ENCODE results near the gene CRIP3. TPM values are rescaled to one million over a fixed set of nuclear protein-coding genes. Genes with fewer than 3 reads are reported as not detected.

The CRIP3 gene
- total RNA-seq, 4 donors from 2014 or later, result 0.82 to 1.4 TPM; not detected in 2

- intact Hi-C loops (cut with DNase I; ENCODE audit: low total_unique reads), result no loop called here
- no peak for DNase-seq
- Histone ChIP-seq H3K36me3 (no peaks in the 10 kb centered on the region), H3K27ac (no peak overlapping the region), H3K4me3 (no peak overlapping the region), H3K4me1 (peaks cover 30 to 43% (median 40%) of the 10 kb centered on the region in 4 donors), H3K27me3 (peaks cover 19% of the 10 kb centered on the region), H3K9me3 (no peaks in the 10 kb centered on the region)
- TF ChIP-seq POLR2A (IDR thresholded peaks at IDR 0.05) (no peak), EP300 (IDR thresholded peaks at IDR 0.05; ENCODE audit: low read depth) (no peak), POLR2AphosphoS5 (IDR thresholded peaks at IDR 0.05) (no peak), CTCF (IDR thresholded peaks at IDR 0.05) (no peak)
- in situ Hi-C loops (cut with MboI; ENCODE audit: low pct_ligation_motif_present in 1 of 4, low pct_unique_long_range_greater_than_20kb in 1 of 4, low sequenced_read_pairs in 3 of 4), result no loop called here
- WGBS, 2 donors (ENCODE audit: low coverage in 1 of 2), result 59% methylated on average over 2 of the region's 2 CpGs; no CpG with 5 or more reads in 1 of the 2 donors
Measured at GRCh38 chr6:43280234-43280633, 28.4 kb downstream of the CRIP3 start.

- peak overlapping the region; percentile 85 to 89 (median 87) for H3K27ac ChIP-seq
- in situ Hi-C loops (cut with MboI; ENCODE audit: low pct_ligation_motif_present in 1 of 4, low pct_unique_long_range_greater_than_20kb in 1 of 4, low sequenced_read_pairs in 3 of 4), result no loop called here
- intact Hi-C loops (cut with DNase I; ENCODE audit: low total_unique reads), result no loop called here
- H3K9me3 ChIP-seq, result no peaks in the 10 kb centered on the region
- peak; percentile 17 for TF ChIP-seq POLR2A (IDR thresholded peaks at IDR 0.05)
- TF ChIP-seq CTCF (IDR thresholded peaks at IDR 0.05), result no peak
- TF ChIP-seq EP300 (IDR thresholded peaks at IDR 0.05; ENCODE audit: low read depth), result peak; percentile 41
- peak in 2 of 3 donors; percentile 29 to 62 for TF ChIP-seq POLR2AphosphoS5 (IDR thresholded peaks at IDR 0.05)
- H3K27me3 ChIP-seq, result peaks cover 21% of the 10 kb centered on the region
- WGBS, 2 donors (ENCODE audit: low coverage in 1 of 2), result 40 to 43% methylated on average over 2 to 4 of the region's 4 CpGs
- peaks cover 34 to 55% (median 51%) of the 10 kb centered on the region in 4 donors for H3K4me1 ChIP-seq
- no peaks in the 10 kb centered on the region for H3K36me3 ChIP-seq
- peak; percentile 71 for DNase-seq
- no peak overlapping the region for H3K4me3 ChIP-seq
Measured at GRCh38 chr6:43278524-43279078, 30.0 kb downstream of the CRIP3 start.

GRCh38 chr6:43277643-43278523 is 30.7 kb downstream of the CRIP3 start:
- Histone ChIP-seq H3K9me3 (no peaks in the 10 kb centered on the region), H3K4me1 (peaks cover 34 to 55% (median 51%) of the 10 kb centered on the region in 4 donors), H3K4me3 (no peak overlapping the region), H3K27ac (peak overlapping the region; percentile 85 to 89 (median 87)), H3K36me3 (no peaks in the 10 kb centered on the region), H3K27me3 (peaks cover 21% of the 10 kb centered on the region)
- intact Hi-C loops (cut with DNase I; ENCODE audit: low total_unique reads), result no loop called here
- 20 to 52% methylated on average over 1 to 13 of the region's 13 CpGs for WGBS, 2 donors (ENCODE audit: low coverage in 1 of 2)
- TF ChIP-seq CTCF (IDR thresholded peaks at IDR 0.05), result no peak
- TF ChIP-seq EP300 (IDR thresholded peaks at IDR 0.05; ENCODE audit: low read depth), result no peak
- peak; percentile 78 for TF ChIP-seq POLR2A (IDR thresholded peaks at IDR 0.05)
- TF ChIP-seq POLR2AphosphoS5 (IDR thresholded peaks at IDR 0.05), result peak in 2 of 3 donors; percentile 68 to 77
- peak; percentile 89 for DNase-seq
- in situ Hi-C loops (cut with MboI; ENCODE audit: low pct_ligation_motif_present in 1 of 4, low pct_unique_long_range_greater_than_20kb in 1 of 4, low sequenced_read_pairs in 3 of 4), result no loop called here

- WGBS, 2 donors (ENCODE audit: low coverage in 1 of 2), result 79% methylated on average over 6 of the region's 6 CpGs; no CpG with 5 or more reads in 1 of the 2 donors
- Histone ChIP-seq H3K9me3 (no peaks in the 10 kb centered on the region), H3K4me1 (peaks cover 34 to 55% (median 51%) of the 10 kb centered on the region in 4 donors), H3K4me3 (no peak overlapping the region), H3K27ac (peak overlapping the region; percentile 85 to 89 (median 87)), H3K36me3 (no peaks in the 10 kb centered on the region), H3K27me3 (peaks cover 21% of the 10 kb centered on the region)
- no peak for TF ChIP-seq POLR2AphosphoS5 (IDR thresholded peaks at IDR 0.05)
- TF ChIP-seq EP300 (IDR thresholded peaks at IDR 0.05; ENCODE audit: low read depth), result no peak
- no peak for TF ChIP-seq CTCF (IDR thresholded peaks at IDR 0.05)
- TF ChIP-seq POLR2A (IDR thresholded peaks at IDR 0.05), result no peak
- in situ Hi-C loops (cut with MboI; ENCODE audit: low pct_ligation_motif_present in 1 of 4, low pct_unique_long_range_greater_than_20kb in 1 of 4, low sequenced_read_pairs in 3 of 4) (no loop called here), intact Hi-C loops (cut with DNase I; ENCODE audit: low total_unique reads) (no loop called here)
- no peak for DNase-seq
Measured at GRCh38 chr6:43277306-43277642, 31.4 kb downstream of the CRIP3 start.
